KOPT-K1 (cell line): ENCODE data around the gene SHANK2.

Source experiments
- H3K27ac ChIP-seq: fragments of 200-600 bp; sonication (generic); 2 replicates; pipeline ENCODE4 v1.5.1; 2016; ENCODE audit warnings: antibody characterized with exemption, mild to moderate bottlenecking, low read depth, low read length; ENCODE audit not compliant: poor library complexity, severe bottlenecking
- H3K36me3 ChIP-seq: fragments of 200-600 bp; sonication (generic); 2 replicates; pipeline ENCODE4 v1.5.1; 2017; ENCODE audit warnings: antibody characterized with exemption, mild to moderate bottlenecking, low read length, moderate library complexity; ENCODE audit not compliant: insufficient read depth
- H3K9me3 ChIP-seq: fragments of 200-600 bp; sonication (generic); 2 replicates; pipeline ENCODE4 v1.5.1; 2017; ENCODE audit warnings: antibody characterized with exemption, low read length, mild to moderate bottlenecking; ENCODE audit not compliant: insufficient read depth, poor library complexity, severe bottlenecking

SHANK2 gene

GRCh38 chr11:71223081-71223405, 29.3 kb downstream of the SHANK2 start:
- no peak overlapping the region for H3K27ac ChIP-seq
- H3K36me3 ChIP-seq = no peaks in the 10 kb centered on the region
- H3K9me3 ChIP-seq = peaks cover 8% of the 10 kb centered on the region

GRCh38 chr11:71222318-71223080, 29.9 kb downstream of the SHANK2 start:
- Histone ChIP-seq H3K36me3 (no peaks in the 10 kb centered on the region), H3K27ac (no peak overlapping the region), H3K9me3 (peaks cover 7% of the 10 kb centered on the region)

- Histone ChIP-seq H3K36me3 (no peaks in the 10 kb centered on the region), H3K27ac (no peak overlapping the region), H3K9me3 (no peaks in the 10 kb centered on the region)
Measured at GRCh38 chr11:71221821-71222220, 30.6 kb downstream of the SHANK2 start.

GRCh38 chr11:71221201-71221600, 31.2 kb downstream of the SHANK2 start:
- Histone ChIP-seq H3K27ac (no peak overlapping the region), H3K36me3 (no peaks in the 10 kb centered on the region), H3K9me3 (no peaks in the 10 kb centered on the region)

GRCh38 chr11:71218789-71219499, 33.4 kb downstream of the SHANK2 start:
- H3K36me3 ChIP-seq = no peaks in the 10 kb centered on the region
- H3K9me3 ChIP-seq = no peaks in the 10 kb centered on the region
- no peak overlapping the region for H3K27ac ChIP-seq

GRCh38 chr11:71215425-71215965, 36.9 kb downstream of the SHANK2 start:
- H3K36me3 ChIP-seq = no peaks in the 10 kb centered on the region
- no peaks in the 10 kb centered on the region for H3K9me3 ChIP-seq
- H3K27ac ChIP-seq = no peak overlapping the region

- Histone ChIP-seq H3K36me3 (no peaks in the 10 kb centered on the region), H3K27ac (no peak overlapping the region), H3K9me3 (no peaks in the 10 kb centered on the region)
Measured at GRCh38 chr11:71214553-71215424, 37.6 kb downstream of the SHANK2 start.

GRCh38 chr11:71213696-71214552, 38.5 kb downstream of the SHANK2 start:
- Histone ChIP-seq H3K9me3 (peaks cover under 1% of the 10 kb centered on the region), H3K36me3 (no peaks in the 10 kb centered on the region), H3K27ac (no peak overlapping the region)

GRCh38 chr11:71212871-71213559, 39.4 kb downstream of the SHANK2 start:
- H3K36me3 ChIP-seq = no peaks in the 10 kb centered on the region
- H3K27ac ChIP-seq = no peak overlapping the region
- peaks cover 9% of the 10 kb centered on the region for H3K9me3 ChIP-seq

GRCh38 chr11:71211631-71212030, 40.7 kb downstream of the SHANK2 start:
- Histone ChIP-seq H3K36me3 (no peaks in the 10 kb centered on the region), H3K27ac (no peak overlapping the region), H3K9me3 (peaks cover 11% of the 10 kb centered on the region)

GRCh38 chr11:71210861-71211260, 41.5 kb downstream of the SHANK2 start:
- Histone ChIP-seq H3K27ac (no peak overlapping the region), H3K9me3 (peaks cover 11% of the 10 kb centered on the region), H3K36me3 (no peaks in the 10 kb centered on the region)

GRCh38 chr11:71209656-71210055, 42.7 kb downstream of the SHANK2 start:
- H3K36me3 ChIP-seq = no peaks in the 10 kb centered on the region
- H3K9me3 ChIP-seq = peaks cover 11% of the 10 kb centered on the region
- H3K27ac ChIP-seq = no peak overlapping the region

GRCh38 chr11:71209181-71209580, 43.2 kb downstream of the SHANK2 start:
- H3K9me3 ChIP-seq = peaks cover 11% of the 10 kb centered on the region

More at GRCh38 chr11:71209181-71209580, 43.2 kb downstream of the SHANK2 start:
- Histone ChIP-seq H3K27ac (no peak overlapping the region), H3K36me3 (no peaks in the 10 kb centered on the region)
